ENCODE data around the gene CTPS2. TPM values are rescaled to one million over a fixed set of nuclear protein-coding genes. Genes with fewer than 3 reads are reported as not detected.
"Not testable (repeated sequence)": the region's sequence is repeated elsewhere in the genome, so short reads cannot be mapped to it uniquely, and the experiment has no call there.

CTPS2 gene
- polyA plus RNA-seq (ENCODE audit: insufficient read length in 3 of 3) = 10 to 100 TPM; 34.8 to 43.6 (median 42.4) TPM
- long read RNA-seq, donor 1, transcript CTPS2-201 (19 exons, 3,629 nt) = major isoform, 5 of 6 reads
- long read RNA-seq, donor 1, partial matches to known transcripts = 0 of 6 reads
- long read RNA-seq, donor 1, other reads (novel, unspliced or antisense) = 0 of 6 reads
- long read RNA-seq, donor 2, partial matches to known transcripts = 0 of 2 reads
- long read RNA-seq, donor 2, other reads (novel, unspliced or antisense) = 0 of 2 reads
- long read RNA-seq, donor 3, transcript CTPS2-201 (19 exons, 3,629 nt) = major isoform, 5 of 10 reads
- long read RNA-seq, donor 3, partial matches to known transcripts = 0 of 10 reads
- long read RNA-seq, donor 3, other reads (novel, unspliced or antisense) = 0 of 10 reads
- long read RNA-seq, donor 4, partial matches to known transcripts = 9 of 13 reads
- long read RNA-seq, donor 4, other reads (novel, unspliced or antisense) = 0 of 13 reads
- long read RNA-seq, donor 5, partial matches to known transcripts = 8 of 15 reads
- long read RNA-seq, donor 5, other reads (novel, unspliced or antisense) = 0 of 15 reads
- long read RNA-seq, donor 6, partial matches to known transcripts = 24 of 36 reads
- long read RNA-seq, donor 6, other reads (novel, unspliced or antisense) = 7 of 36 reads
- long read RNA-seq, donor 7, partial matches to known transcripts = 0 of 1 reads
- long read RNA-seq, donor 7, other reads (novel, unspliced or antisense) = 0 of 1 reads
- long read RNA-seq, donor 8, partial matches to known transcripts = 0 of 8 reads
- long read RNA-seq, donor 8, other reads (novel, unspliced or antisense) = 0 of 8 reads
- long read RNA-seq, donor 9, partial matches to known transcripts = 0 of 2 reads
- long read RNA-seq, donor 9, other reads (novel, unspliced or antisense) = 0 of 2 reads
- long read RNA-seq, donor 10, partial matches to known transcripts = 9 of 12 reads
- long read RNA-seq, donor 10, other reads (novel, unspliced or antisense) = 0 of 12 reads
- long read RNA-seq, donor 11, partial matches to known transcripts = 45 of 49 reads
- long read RNA-seq, donor 11, other reads (novel, unspliced or antisense) = 0 of 49 reads
- long read RNA-seq, donor 12, partial matches to known transcripts = 0 of 1 reads
- long read RNA-seq, donor 12, other reads (novel, unspliced or antisense) = 0 of 1 reads
- long read RNA-seq, donor 13, transcript CTPS2-202 (19 exons, 3,526 nt) = major isoform, 5 of 11 reads
- long read RNA-seq, donor 13, partial matches to known transcripts = 0 of 11 reads
- long read RNA-seq, donor 13, other reads (novel, unspliced or antisense) = 0 of 11 reads
- long read RNA-seq, donor 14, partial matches to known transcripts = 0 of 5 reads
- long read RNA-seq, donor 14, other reads (novel, unspliced or antisense) = 0 of 5 reads
- long read RNA-seq, donor 15 = 0 reads
- long read RNA-seq, donor 16, transcript CTPS2-205 (2 exons, 521 nt) = minor isoform, 5 of 18 reads
- long read RNA-seq, donor 16, transcript CTPS2-201 (19 exons, 3,629 nt) = major isoform, 6 of 18 reads
- long read RNA-seq, donor 16, partial matches to known transcripts = 6 of 18 reads
- long read RNA-seq, donor 16, other reads (novel, unspliced or antisense) = 0 of 18 reads

- peak in 6 of 11 donors; percentile 38 to 60 (median 54) for DNase-seq (ENCODE audit: extremely low read depth in 1 of 11, low read depth in 9 of 11, low spot score in 4 of 11)
Measured at GRCh38 chrX:16712548-16713155, at the start of gene CTPS2. Gene CTPS2 (minus strand): TSS chrX:16712669. CDS start chrX:16702902, 9,767 bp downstream.

GRCh38 chrX:16761500-16761899, 49.0 kb upstream of the CTPS2 start:
- DNase-seq (ENCODE audit: extremely low read depth in 1 of 11, low read depth in 9 of 11, low spot score in 4 of 11) = not testable (repeated sequence)

GRCh38 chrX:16756724-16757123, 44.3 kb upstream of the CTPS2 start:
- peak in 2 of 11 donors; percentile 1 to 9 for DNase-seq (ENCODE audit: extremely low read depth in 1 of 11, low read depth in 9 of 11, low spot score in 4 of 11)

- DNase-seq (ENCODE audit: extremely low read depth in 1 of 11, low read depth in 9 of 11, low spot score in 4 of 11) = no peak
Measured at GRCh38 chrX:16754019-16754418, 41.5 kb upstream of the CTPS2 start.

GRCh38 chrX:16750136-16750535, 37.7 kb upstream of the CTPS2 start:
- DNase-seq (ENCODE audit: extremely low read depth in 1 of 11, low read depth in 9 of 11, low spot score in 4 of 11) = no peak

- no peak for DNase-seq (ENCODE audit: extremely low read depth in 1 of 11, low read depth in 9 of 11, low spot score in 4 of 11)
Measured at GRCh38 chrX:16748425-16748824, 36.0 kb upstream of the CTPS2 start.

GRCh38 chrX:16745659-16746058, 33.2 kb upstream of the CTPS2 start:
- DNase-seq (ENCODE audit: extremely low read depth in 1 of 11, low read depth in 9 of 11, low spot score in 4 of 11) = no peak

- no peak for DNase-seq (ENCODE audit: extremely low read depth in 1 of 11, low read depth in 9 of 11, low spot score in 4 of 11)
Measured at GRCh38 chrX:16745102-16745501, 32.6 kb upstream of the CTPS2 start.

GRCh38 chrX:16743604-16744325, 31.3 kb upstream of the CTPS2 start:
- no peak for DNase-seq (ENCODE audit: extremely low read depth in 1 of 11, low read depth in 9 of 11, low spot score in 4 of 11)

- DNase-seq (ENCODE audit: extremely low read depth in 1 of 11, low read depth in 9 of 11, low spot score in 4 of 11) = no peak
Measured at GRCh38 chrX:16739574-16739973, 27.1 kb upstream of the CTPS2 start.

- DNase-seq (ENCODE audit: extremely low read depth in 1 of 11, low read depth in 9 of 11, low spot score in 4 of 11) = no peak
Measured at GRCh38 chrX:16737024-16737423, 24.6 kb upstream of the CTPS2 start.

GRCh38 chrX:16733013-16733412, 20.5 kb upstream of the CTPS2 start:
- DNase-seq (ENCODE audit: extremely low read depth in 1 of 11, low read depth in 9 of 11, low spot score in 4 of 11) = no peak

- DNase-seq (ENCODE audit: extremely low read depth in 1 of 11, low read depth in 9 of 11, low spot score in 4 of 11) = no peak
Measured at GRCh38 chrX:16730450-16730849, 18.0 kb upstream of the CTPS2 start.

GRCh38 chrX:16727637-16728036, 15.2 kb upstream of the CTPS2 start:
- DNase-seq (ENCODE audit: extremely low read depth in 1 of 11, low read depth in 9 of 11, low spot score in 4 of 11) = no peak

GRCh38 chrX:16726347-16726988, 14.0 kb upstream of the CTPS2 start:
- not testable (repeated sequence) for DNase-seq (ENCODE audit: extremely low read depth in 1 of 11, low read depth in 9 of 11, low spot score in 4 of 11)

GRCh38 chrX:16725072-16725471, 12.6 kb upstream of the CTPS2 start:
- no peak for DNase-seq (ENCODE audit: extremely low read depth in 1 of 11, low read depth in 9 of 11, low spot score in 4 of 11)

- no peak for DNase-seq (ENCODE audit: extremely low read depth in 1 of 11, low read depth in 9 of 11, low spot score in 4 of 11)
Measured at GRCh38 chrX:16722481-16722880, 10.0 kb upstream of the CTPS2 start.
